Thyroid gland (tissue), 4 donors: ENCODE results near the gene TANC1. TPM values are rescaled to one million over a fixed set of nuclear protein-coding genes. Genes with fewer than 3 reads are reported as not detected.

Source experiments
- DNase-seq, 2 donors: peaks; one replicate each; pipeline ENCODE4 v3.0.0-alpha.2; 2019
- H3K27ac ChIP-seq, 3 donors: fragments of 200-600 bp; sonication (generic); 1 replicate in 2 of 3; 2 replicates in 1 of 3; pipeline ENCODE4 v1.5.1; 2016 to 2019; ENCODE audit warnings: mild to moderate bottlenecking in 1 of 3, moderate library complexity in 1 of 3
- H3K27me3 ChIP-seq: fragments of 200-600 bp; sonication (generic); one replicate; pipeline ENCODE4 v1.5.1; 2019
- H3K36me3 ChIP-seq, 2 donors: fragments of 200-600 bp; sonication (generic); one replicate each; pipeline ENCODE4 v1.5.1; 2016 to 2019
- H3K4me1 ChIP-seq, 2 donors: fragments of 200-600 bp; sonication (generic); one replicate each; pipeline ENCODE4 v1.5.1; 2017 to 2019
- H3K4me3 ChIP-seq, 3 donors: fragments of 200-600 bp; sonication (generic); replicated peaks in 1 of 3; 1 replicate in 2 of 3; 2 replicates in 1 of 3; pipeline ENCODE4 v1.5.1; 2016; ENCODE audit warnings: mild to moderate bottlenecking in 1 of 3
- H3K9me3 ChIP-seq: fragments of 200-600 bp; sonication (generic); one replicate; pipeline ENCODE4 v1.5.1; 2017
- CTCF ChIP-seq, 6 experiments: fragments of 200-600 bp in 3 of 6; fragments of 450-650 bp in 3 of 6; sonication (generic) in 3 of 6; IDR thresholded peaks; one replicate each; pipeline ENCODE4 v1.5.1; 2016 to 2019; ENCODE audit warnings: antibody characterized with exemption in 6 of 6, mild to moderate bottlenecking in 2 of 6, inconsistent platforms in 1 of 6, moderate library complexity in 1 of 6
- POLR2A ChIP-seq, 2 donors: fragments of 450-650 bp; IDR thresholded peaks; one replicate each; pipeline ENCODE4 v1.6.1; 2017; ENCODE audit warnings: antibody characterized with exemption in 2 of 2, mild to moderate bottlenecking in 2 of 2, moderate library complexity in 1 of 2
- WGBS, 2 donors: methylation state at CpG; one replicate each; pipeline ENCODE4 v1.1.5; 2017; 5-methylcytosine and 5-hydroxymethylcytosine counted together
- intact Hi-C: fragments of 100-400 bp; cut with DNase I; formaldehyde crosslinking; loops from one replicate; pipeline ENCODE4 v1.15.1; 2023
- total RNA-seq, 4 donors: library from RNA; depleted of rRNA; stranded (reverse); fragments of >200 nt; gene quantifications; one replicate each; pipeline ENCODE4 v1.2.3, GENCODE V29; 2016

The TANC1 gene
- total RNA-seq, 4 donors from 2014 or later: 51.1 to 93.8 (median 63.6) TPM

GRCh38 chr2:159009940-159010339 lies 41.5 kb downstream of the TANC1 start:
- H3K9me3 ChIP-seq: no peaks in the 10 kb centered on the region
- TF ChIP-seq CTCF (IDR thresholded peaks at IDR 0.05): no peak
- peaks cover 11 to 12% of the 10 kb centered on the region in 2 donors for H3K4me1 ChIP-seq
- intact Hi-C loops: no loop called here
- DNase-seq: no peak
- 93 to 94% methylated on average over 1 of the region's 1 CpG for WGBS, 2 donors
- no peaks in the 10 kb centered on the region for H3K36me3 ChIP-seq
- H3K27ac ChIP-seq: no peak overlapping the region
- no peaks in the 10 kb centered on the region for H3K27me3 ChIP-seq
- H3K4me3 ChIP-seq: no peak overlapping the region

GRCh38 chr2:159010340-159010739 lies 41.9 kb downstream of the TANC1 start:
- H3K4me3 ChIP-seq: no peak overlapping the region
- no peak overlapping the region for H3K27ac ChIP-seq
- WGBS, 2 donors: 44 to 48% methylated on average over 5 of the region's 5 CpGs
- peaks cover 11 to 12% of the 10 kb centered on the region in 2 donors for H3K4me1 ChIP-seq
- intact Hi-C loops: no loop called here
- no peaks in the 10 kb centered on the region for H3K36me3 ChIP-seq
- no peak for DNase-seq
- TF ChIP-seq POLR2A (IDR thresholded peaks at IDR 0.05) (no peak), CTCF (IDR thresholded peaks at IDR 0.05) (no peak)
- H3K27me3 ChIP-seq: no peaks in the 10 kb centered on the region
- H3K9me3 ChIP-seq: no peaks in the 10 kb centered on the region

GRCh38 chr2:159010963-159011362 lies 42.5 kb downstream of the TANC1 start:
- TF ChIP-seq POLR2A (IDR thresholded peaks at IDR 0.05) (no peak), CTCF (IDR thresholded peaks at IDR 0.05) (no peak)
- H3K4me1 ChIP-seq: peaks cover 11 to 12% of the 10 kb centered on the region in 2 donors

GRCh38 chr2:159012142-159012541 lies 43.7 kb downstream of the TANC1 start:
- WGBS, 2 donors: 70 to 82% methylated on average over 4 of the region's 4 CpGs
- no peaks in the 10 kb centered on the region for H3K9me3 ChIP-seq

More at GRCh38 chr2:159010963-159011362, 42.5 kb downstream of the TANC1 start:
- intact Hi-C loops: no loop called here
- no peak overlapping the region for H3K27ac ChIP-seq
- DNase-seq: no peak
- no peaks in the 10 kb centered on the region for H3K36me3 ChIP-seq
- no peak overlapping the region for H3K4me3 ChIP-seq
- no peaks in the 10 kb centered on the region for H3K27me3 ChIP-seq
- H3K9me3 ChIP-seq: no peaks in the 10 kb centered on the region

GRCh38 chr2:159013103-159013502 lies 44.7 kb downstream of the TANC1 start:
- H3K9me3 ChIP-seq: no peaks in the 10 kb centered on the region
- H3K27ac ChIP-seq: no peak overlapping the region
- TF ChIP-seq CTCF (IDR thresholded peaks at IDR 0.05): no peak
- TF ChIP-seq POLR2A (IDR thresholded peaks at IDR 0.05): no peak
- intact Hi-C loops: no loop called here
- H3K36me3 ChIP-seq: no peaks in the 10 kb centered on the region
- DNase-seq: no peak
- H3K27me3 ChIP-seq: no peaks in the 10 kb centered on the region
- 90 to 91% methylated on average over 3 of the region's 3 CpGs for WGBS, 2 donors
- no peak overlapping the region for H3K4me3 ChIP-seq
- H3K4me1 ChIP-seq: peaks cover 11 to 12% of the 10 kb centered on the region in 2 donors

More at GRCh38 chr2:159012142-159012541, 43.7 kb downstream of the TANC1 start:
- no peak overlapping the region for H3K4me3 ChIP-seq
- peaks cover 11 to 12% of the 10 kb centered on the region in 2 donors for H3K4me1 ChIP-seq
- no peaks in the 10 kb centered on the region for H3K36me3 ChIP-seq
- intact Hi-C loops: no loop called here
- DNase-seq: no peak
- no peak for TF ChIP-seq POLR2A (IDR thresholded peaks at IDR 0.05)
- TF ChIP-seq CTCF (IDR thresholded peaks at IDR 0.05): no peak
- no peaks in the 10 kb centered on the region for H3K27me3 ChIP-seq
- no peak overlapping the region for H3K27ac ChIP-seq
